Stomach (tissue), 9 donors: ENCODE results near the gene MDH1B. TPM values are rescaled to one million over a fixed set of nuclear protein-coding genes. Genes with fewer than 3 reads are reported as not detected.

Experiments
- DNase-seq, 2 donors: peaks; one replicate each; pipeline versions ENCODE4 v3.0.0 to v3.0.0-alpha.2; 2013 to 2019
- H3K27ac ChIP-seq, 5 donors: fragments of 200-600 bp in 4 of 5; sonication (generic) in 4 of 5; one replicate each; pipeline ENCODE4 v1.5.1; 2013 to 2019; ENCODE audit warnings: mild to moderate bottlenecking in 1 of 5, moderate library complexity in 1 of 5
- H3K27me3 ChIP-seq, 3 donors: fragments of 200-600 bp; sonication (generic); one replicate each; pipeline ENCODE4 v1.5.1; 2017 to 2019; ENCODE audit warnings: mixed run types in 1 of 3
- H3K36me3 ChIP-seq, 4 donors: fragments of 200-600 bp; sonication (generic); 1 replicate in 3 of 4; 2 replicates in 1 of 4; pipeline ENCODE4 v1.5.1; 2016 to 2019
- H3K4me1 ChIP-seq, 4 donors: fragments of 200-600 bp; sonication (generic); one replicate each; pipeline ENCODE4 v1.5.1; 2016 to 2019
- H3K4me3 ChIP-seq, 4 donors: fragments of 200-600 bp; sonication (generic) in 3 of 4; one replicate each; pipeline ENCODE4 v1.5.1; 2016 to 2019; ENCODE audit warnings: mild to moderate bottlenecking in 1 of 4
- H3K9me3 ChIP-seq, 4 donors: fragments of 200-600 bp; sonication (generic); one replicate each; pipeline ENCODE4 v1.5.1; 2016 to 2019
- EP300 ChIP-seq: sonication (generic); formaldehyde crosslinking; IDR thresholded peaks from one replicate; pipeline ENCODE4 v1.6.1; 2017; ENCODE audit warnings: antibody characterized with exemption
- POLR2A ChIP-seq, 4 donors: fragments of 450-650 bp; IDR thresholded peaks; one replicate each; pipeline ENCODE4 v1.6.1; 2016; ENCODE audit warnings: antibody characterized with exemption in 4 of 4, control low read depth in 2 of 4, mild to moderate bottlenecking in 1 of 4, moderate library complexity in 1 of 4
- POLR2AphosphoS5 ChIP-seq, 3 donors: sonication (generic); formaldehyde crosslinking; IDR thresholded peaks; one replicate each; pipeline ENCODE4 v1.6.1; 2016; ENCODE audit warnings: antibody characterized with exemption in 3 of 3
- WGBS, 5 donors: extraction: QIAGEN DNeasy Blood & Tissue Kit in 3 of 5; methylation state at CpG; one replicate each; pipeline versions ENCODE4 v1.1.5 to v1.1.7; 2013 to 2018; 5-methylcytosine and 5-hydroxymethylcytosine counted together
- intact Hi-C: fragments of 100-400 bp; cut with DNase I; formaldehyde crosslinking; loops from one replicate; pipeline ENCODE4 v1.15.1; 2023; ENCODE audit warnings: low total_unique reads
- polyA plus RNA-seq, 3 donors: library from polyadenylated mRNA; stranded (reverse); fragments of 200-250 nt; gene quantifications; one replicate each; pipeline ENCODE4 v1.2.3, GENCODE V29; 2013
- total RNA-seq, 5 donors: library from RNA; depleted of rRNA; stranded (reverse); fragments of >200 nt; gene quantifications; one replicate each; pipeline versions ENCODE4 v1.1.0 to v1.2.3, GENCODE V29; 2014 to 2016
- TF ChIP-seq, protein P1 (sequence below), 7 experiments: fragments of 450-650 bp in 4 of 7; fragments of 200-600 bp in 3 of 7; sonication (generic) in 3 of 7; IDR thresholded peaks; one replicate each; pipeline ENCODE4 v1.5.1; 2016 to 2019; ENCODE audit warnings: antibody characterized with exemption in 7 of 7, control low read depth in 2 of 7, mild to moderate bottlenecking in 1 of 7
- donor health status: healthy with polysubstance abuse.
- donor health status: Bipolar disorder and iron deficiency.
- donor health status: healthy.

Gene MDH1B
- total and polyA plus RNA-seq, 8 donors = 0.31 to 0.92 (median 0.70) TPM; not detected in 2

DNA sequence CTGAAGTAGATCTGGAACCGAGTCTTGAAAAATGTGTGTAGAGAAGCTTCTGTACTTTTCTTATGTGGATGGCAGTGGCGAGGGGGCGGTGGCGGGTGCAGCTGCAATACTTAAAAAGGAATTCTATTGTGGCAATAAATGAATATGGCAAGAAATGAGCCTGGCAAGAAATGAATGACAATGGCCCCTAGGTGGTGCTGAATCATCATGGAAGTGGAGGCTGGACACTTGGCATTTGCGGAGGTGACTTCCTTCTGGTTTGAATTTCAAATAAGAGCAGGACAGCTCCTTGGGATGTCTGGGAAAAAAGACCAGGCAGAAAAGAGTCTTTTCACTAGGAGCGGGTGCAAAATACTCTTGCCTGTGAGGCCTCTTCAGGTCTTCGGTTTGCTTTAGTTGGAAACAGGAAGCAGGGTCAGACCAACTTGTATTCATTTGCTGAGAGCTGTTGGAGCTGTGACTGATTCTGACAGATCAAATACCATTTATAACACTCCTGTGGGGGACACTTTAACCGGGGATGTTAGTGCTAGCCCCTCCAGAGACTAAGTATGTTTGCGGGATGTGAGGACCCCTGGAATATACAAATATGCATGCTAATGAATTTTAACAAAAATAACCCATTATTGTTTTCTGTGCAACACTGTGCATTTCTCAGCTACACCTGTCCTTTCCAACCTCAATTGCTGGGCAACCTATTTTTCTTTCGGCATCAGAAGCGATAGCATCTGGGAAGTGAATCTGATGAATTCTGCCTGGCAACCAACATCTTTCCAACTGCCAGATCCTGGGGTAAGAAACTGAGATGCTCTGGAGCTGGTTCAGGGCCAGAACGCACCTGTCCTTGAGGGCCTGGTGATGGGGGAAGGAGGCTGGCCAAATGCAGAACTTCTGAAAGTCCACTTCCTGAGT is 35.6 kb upstream of the MDH1B start:
- peaks cover 0 to 10% (median 8%) of the 10 kb centered on the region in 4 donors for H3K36me3 ChIP-seq
- intact Hi-C loops = loop anchor here (10.0 kb wide), 1 partner anchor 184 kb away; no protein-coding TSS in a partner anchor
- DNase-seq = peak; percentile 53 to 90

DNA sequence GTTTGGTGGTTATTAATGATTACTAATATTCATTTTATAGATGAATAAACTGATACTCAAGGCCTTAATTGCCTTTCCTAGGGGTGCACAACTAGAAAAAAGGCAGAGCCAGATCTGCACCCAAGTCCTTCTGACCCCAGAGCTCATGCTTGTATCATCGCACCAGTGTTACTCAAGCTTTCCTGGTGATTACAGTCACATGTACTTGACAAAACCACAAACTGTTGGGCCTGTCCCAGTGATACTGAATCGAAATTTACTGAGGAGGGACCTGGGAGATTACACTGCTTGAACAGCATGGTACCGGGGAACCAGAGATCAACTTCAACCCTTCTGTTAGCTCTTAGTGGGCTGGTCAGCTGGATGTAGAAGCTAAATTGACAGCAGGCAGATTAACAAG is 34.0 kb upstream of the MDH1B start:
- intact Hi-C loops = loop anchor here (5.0 kb wide), 1 partner anchor 678 kb away; no protein-coding TSS in a partner anchor
- Histone ChIP-seq H3K36me3 (peaks cover 0 to 27% (median 24%) of the 10 kb centered on the region in 4 donors), H3K9me3 (no peaks in the 10 kb centered on the region), H3K4me1 (peaks cover 9 to 22% (median 10%) of the 10 kb centered on the region in 4 donors), H3K27ac (no peak overlapping the region), H3K4me3 (no peak overlapping the region), H3K27me3 (no peaks in the 10 kb centered on the region)
- DNase-seq = no peak
- WGBS, 5 donors = 59 to 77% (median 61%) methylated on average over 3 of the region's 3 CpGs
- TF ChIP-seq EP300 (no peak), POLR2AphosphoS5 (IDR thresholded peaks at IDR 0.05) (no peak), POLR2A (IDR thresholded peaks at IDR 0.05) (no peak)
- TF ChIP-seq, protein P1, sequence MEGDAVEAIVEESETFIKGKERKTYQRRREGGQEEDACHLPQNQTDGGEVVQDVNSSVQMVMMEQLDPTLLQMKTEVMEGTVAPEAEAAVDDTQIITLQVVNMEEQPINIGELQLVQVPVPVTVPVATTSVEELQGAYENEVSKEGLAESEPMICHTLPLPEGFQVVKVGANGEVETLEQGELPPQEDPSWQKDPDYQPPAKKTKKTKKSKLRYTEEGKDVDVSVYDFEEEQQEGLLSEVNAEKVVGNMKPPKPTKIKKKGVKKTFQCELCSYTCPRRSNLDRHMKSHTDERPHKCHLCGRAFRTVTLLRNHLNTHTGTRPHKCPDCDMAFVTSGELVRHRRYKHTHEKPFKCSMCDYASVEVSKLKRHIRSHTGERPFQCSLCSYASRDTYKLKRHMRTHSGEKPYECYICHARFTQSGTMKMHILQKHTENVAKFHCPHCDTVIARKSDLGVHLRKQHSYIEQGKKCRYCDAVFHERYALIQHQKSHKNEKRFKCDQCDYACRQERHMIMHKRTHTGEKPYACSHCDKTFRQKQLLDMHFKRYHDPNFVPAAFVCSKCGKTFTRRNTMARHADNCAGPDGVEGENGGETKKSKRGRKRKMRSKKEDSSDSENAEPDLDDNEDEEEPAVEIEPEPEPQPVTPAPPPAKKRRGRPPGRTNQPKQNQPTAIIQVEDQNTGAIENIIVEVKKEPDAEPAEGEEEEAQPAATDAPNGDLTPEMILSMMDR (IDR thresholded peaks at IDR 0.05) = no peak

More for the DNA sequence above, 35.6 kb upstream of the MDH1B start:
- Histone ChIP-seq H3K4me1 (peaks cover 9 to 22% (median 10%) of the 10 kb centered on the region in 4 donors), H3K4me3 (no peak overlapping the region), H3K27me3 (no peaks in the 10 kb centered on the region), H3K27ac (no peak overlapping the region), H3K9me3 (no peaks in the 10 kb centered on the region)
- TF ChIP-seq POLR2A (IDR thresholded peaks at IDR 0.05) (no peak), EP300 (no peak), POLR2AphosphoS5 (IDR thresholded peaks at IDR 0.05) (peak in 1 of 3 donors; percentile 5)
- TF ChIP-seq, protein P1 (IDR thresholded peaks at IDR 0.05) = peak in 5 of 7 experiments; percentile 48 to 71 (median 48)
- WGBS, 5 donors = 30 to 46% (median 38%) methylated on average over 12 of the region's 12 CpGs

GRCh38 chr2:206798000-206798399 is 32.9 kb upstream of the MDH1B start:
- Histone ChIP-seq H3K27ac (no peak overlapping the region), H3K4me3 (no peak overlapping the region), H3K36me3 (peaks cover 0 to 36% (median 33%) of the 10 kb centered on the region in 4 donors), H3K27me3 (no peaks in the 10 kb centered on the region), H3K4me1 (peaks cover 9 to 22% (median 10%) of the 10 kb centered on the region in 4 donors), H3K9me3 (no peaks in the 10 kb centered on the region)
- intact Hi-C loops = loop anchor here (5.0 kb wide), 1 partner anchor 679 kb away; no protein-coding TSS in a partner anchor
- WGBS, 5 donors = 78 to 86% (median 82%) methylated on average over 5 of the region's 5 CpGs
- peak in 1 of 2 donors; percentile 24 for DNase-seq
- TF ChIP-seq, protein P1 (IDR thresholded peaks at IDR 0.05) = no peak
- TF ChIP-seq POLR2A (IDR thresholded peaks at IDR 0.05) (no peak), POLR2AphosphoS5 (IDR thresholded peaks at IDR 0.05) (no peak), EP300 (no peak)

DNA sequence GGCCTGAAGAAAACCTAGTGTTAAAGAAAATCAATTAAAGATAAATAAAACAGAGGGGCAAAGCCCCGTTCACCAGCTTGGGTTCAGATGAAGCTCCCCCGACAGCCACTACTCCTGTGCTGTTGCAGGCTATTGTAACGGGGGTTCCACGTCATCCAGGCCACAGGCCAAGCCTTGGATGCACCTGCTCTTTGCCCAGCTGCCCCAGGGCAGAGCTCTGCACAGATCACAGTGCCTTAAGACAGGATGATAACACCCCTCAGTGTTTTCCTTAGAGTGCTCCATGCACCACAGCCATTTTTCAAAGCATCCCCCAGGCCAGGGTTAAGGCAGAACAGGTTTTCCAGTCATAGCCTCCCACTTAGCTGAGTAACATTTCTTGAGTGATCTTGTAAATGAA is 32.2 kb upstream of the MDH1B start:
- no peak for DNase-seq

More for the DNA sequence above, 32.2 kb upstream of the MDH1B start:
- Histone ChIP-seq H3K9me3 (no peaks in the 10 kb centered on the region), H3K27ac (no peak overlapping the region), H3K4me3 (no peak overlapping the region), H3K4me1 (peaks cover 9 to 22% (median 10%) of the 10 kb centered on the region in 4 donors), H3K27me3 (no peaks in the 10 kb centered on the region), H3K36me3 (peaks cover 0 to 42% (median 39%) of the 10 kb centered on the region in 4 donors)
- TF ChIP-seq, protein P1 (IDR thresholded peaks at IDR 0.05) = no peak
- TF ChIP-seq EP300 = no peak
- TF ChIP-seq POLR2AphosphoS5 (IDR thresholded peaks at IDR 0.05) = no peak
- TF ChIP-seq POLR2A (IDR thresholded peaks at IDR 0.05) = no peak
- intact Hi-C loops = loop anchor here (5.0 kb wide), 1 partner anchor 680 kb away; no protein-coding TSS in a partner anchor
- WGBS, 5 donors = 72 to 83% (median 77%) methylated on average over 4 of the region's 4 CpGs
